Activated CD8-positive, alpha-beta memory T cell treated with anti-CD3 and anti-CD28 coated beads for 48 hours (primary cell): ENCODE measurements around the gene TMEM18.
"Not testable (repeated sequence)": the region's sequence is repeated elsewhere in the genome, so short reads cannot be mapped to it uniquely, and the experiment has no call there.

Experiments
- DNase-seq, 3 experiments: peaks; one replicate each; pipeline ENCODE4 v3.0.0-alpha.2; 2020; ENCODE audit warnings: low read depth in 2 of 3, low spot score in 2 of 3

The TMEM18 gene

DNA sequence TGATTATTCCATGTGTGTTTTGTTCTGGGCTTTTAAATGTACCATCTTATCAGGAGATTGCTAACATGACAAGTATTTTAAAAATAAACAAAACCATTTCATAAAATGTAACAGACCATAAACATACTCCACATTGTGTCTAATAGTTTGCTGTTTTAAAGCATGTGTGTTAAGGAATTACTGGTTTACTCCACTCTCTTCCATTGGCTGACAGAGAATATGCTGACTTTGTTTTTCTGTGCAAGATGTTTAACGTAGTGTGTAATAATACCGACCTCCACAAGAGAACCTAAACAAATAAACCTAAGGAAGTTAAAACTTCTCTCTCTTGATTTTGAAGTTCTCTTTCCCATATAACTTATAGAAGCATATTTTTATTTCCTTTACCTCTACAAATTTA lies 17.0 kb upstream of the TMEM18 start:
- no peak for DNase-seq

DNA sequence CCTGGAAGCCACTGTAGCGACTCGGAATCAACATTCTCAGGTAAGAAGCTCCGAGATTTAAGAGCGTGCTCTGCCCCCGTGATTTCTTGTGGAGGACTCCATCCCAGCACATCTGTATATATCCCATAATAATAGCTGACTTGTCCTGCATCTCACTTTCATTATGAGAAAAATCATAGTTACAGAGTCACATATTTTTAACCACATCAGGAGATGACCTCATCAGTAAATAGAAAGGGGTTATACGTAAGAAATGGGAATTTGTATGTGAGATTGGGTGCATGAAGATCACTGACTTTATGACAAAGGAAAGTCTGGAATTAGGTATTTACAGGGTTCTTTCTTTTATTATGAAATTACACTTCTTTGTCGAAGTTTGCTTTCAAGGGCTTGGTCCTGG lies 16.4 kb upstream of the TMEM18 start:
- no peak for DNase-seq

- no peak for DNase-seq
Observed at GRCh38 chr2:692767-693166, 15.6 kb upstream of the TMEM18 start.

DNA sequence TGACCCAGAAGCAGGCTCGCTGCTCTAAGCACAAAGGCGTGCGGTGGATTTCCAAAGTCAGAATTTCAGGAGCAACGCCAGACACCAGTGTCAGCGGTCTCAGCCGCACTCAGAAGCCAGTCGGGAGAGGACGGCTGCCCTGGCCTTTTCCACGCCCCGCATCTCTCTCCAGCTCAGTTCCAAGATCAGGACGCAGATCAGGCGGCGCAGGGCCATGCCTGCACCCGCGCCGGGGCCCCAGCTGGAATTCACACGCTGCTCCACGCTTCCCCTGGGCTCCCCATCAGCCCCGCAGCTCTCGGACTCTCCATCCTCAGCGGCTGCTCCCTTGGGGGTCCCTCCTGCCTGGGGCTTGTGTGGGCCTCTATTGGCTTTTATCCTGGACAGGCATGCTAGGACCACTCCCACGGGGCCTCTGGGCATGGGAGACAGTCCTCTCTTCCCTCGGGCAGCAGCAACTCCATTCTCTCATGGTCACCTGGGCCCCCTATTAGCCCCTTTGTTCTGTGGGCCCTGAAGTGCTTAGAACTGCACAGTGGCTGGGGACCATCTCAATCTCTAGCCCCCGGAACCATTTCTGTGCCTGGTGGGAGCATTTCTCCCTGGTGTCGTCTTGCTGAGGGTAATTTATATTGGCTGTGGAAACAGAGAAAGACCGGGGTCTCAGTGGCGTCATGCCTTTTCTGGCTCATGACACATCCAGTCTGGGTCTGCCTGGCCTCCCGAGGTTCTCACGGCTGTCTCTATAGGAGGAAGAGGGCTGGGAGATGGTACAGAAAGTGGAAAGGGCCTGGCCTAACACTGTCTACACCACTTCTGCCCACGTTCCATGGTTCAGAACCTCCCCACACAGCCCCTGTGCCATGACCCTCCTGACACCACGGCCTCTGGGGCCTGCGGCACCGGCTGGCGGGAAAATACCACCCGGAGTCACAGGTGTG lies 14.9 kb upstream of the TMEM18 start:
- DNase-seq, result no peak

DNA sequence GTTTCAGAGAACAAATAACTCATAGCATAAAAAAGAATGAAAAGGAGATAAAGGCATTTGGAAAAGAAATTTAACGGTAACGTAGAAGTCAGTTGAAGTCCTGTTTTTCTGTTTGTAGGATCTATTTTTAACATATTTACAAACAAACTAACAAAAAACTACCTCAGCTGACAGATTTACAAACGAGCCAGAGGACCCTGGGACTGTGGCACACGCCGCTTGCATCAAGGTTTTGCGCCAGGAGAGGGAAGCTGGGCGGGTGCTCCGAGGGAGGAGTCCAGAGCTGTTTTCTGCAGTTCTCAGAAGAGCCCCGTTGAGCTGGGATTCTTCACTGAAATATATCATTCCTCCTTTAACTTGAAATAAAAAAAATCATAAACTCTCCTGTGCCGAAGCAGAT lies 13.6 kb upstream of the TMEM18 start:
- no peak for DNase-seq

- DNase-seq, result no peak
Observed at GRCh38 chr2:689877-690510, 12.8 kb upstream of the TMEM18 start.

DNA sequence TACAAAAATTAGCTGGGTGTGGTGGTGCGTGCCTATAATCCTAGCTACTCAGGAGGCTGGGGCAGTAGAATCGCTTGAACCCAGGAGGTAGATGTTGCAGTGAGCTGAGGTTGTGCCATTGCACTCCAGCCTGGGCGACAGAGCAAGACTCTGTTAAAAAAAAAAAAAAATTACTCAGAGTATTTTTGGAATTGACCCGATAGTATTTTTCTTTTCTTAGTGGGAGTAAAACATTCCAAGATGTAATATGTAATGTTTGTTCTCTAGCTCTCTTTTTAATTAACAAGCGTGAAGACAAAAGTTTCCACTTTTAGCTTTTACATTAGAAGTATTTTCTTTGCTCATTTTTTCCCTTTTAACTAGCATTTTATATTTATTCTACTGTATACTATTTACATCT lies 12.0 kb upstream of the TMEM18 start:
- DNase-seq, result no peak

DNA sequence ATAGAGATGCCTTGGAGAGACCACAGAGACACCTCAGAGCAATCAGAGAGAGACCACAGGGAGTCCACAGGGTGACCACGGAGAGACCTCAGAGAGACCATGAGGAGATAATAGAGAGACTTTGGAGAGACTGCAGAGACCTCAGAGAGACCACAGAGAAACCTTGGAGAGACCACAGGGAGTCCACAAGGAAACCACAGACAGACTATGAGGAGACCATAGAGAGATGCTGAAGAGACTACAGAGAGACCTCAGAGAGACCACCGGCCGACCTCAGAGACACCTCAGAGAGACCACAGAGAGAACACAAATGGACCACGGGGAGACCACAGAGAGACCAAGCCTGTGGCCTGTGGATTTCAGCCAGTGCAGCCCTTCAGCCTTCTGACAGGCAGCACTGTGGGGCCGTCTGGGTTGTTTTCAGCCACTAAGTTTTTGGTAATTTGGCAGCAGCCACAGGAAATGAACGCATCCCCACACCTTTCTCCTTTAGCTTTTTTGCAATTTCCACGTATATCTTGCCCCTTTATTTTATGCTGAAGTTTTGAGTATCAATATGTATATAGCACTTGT lies 11.4 kb upstream of the TMEM18 start:
- DNase-seq, result no peak

GRCh38 chr2:685421-685820 lies 8.2 kb upstream of the TMEM18 start:
- DNase-seq, result no peak

GRCh38 chr2:684913-685312 lies 7.7 kb upstream of the TMEM18 start:
- not testable (repeated sequence) for DNase-seq

DNA sequence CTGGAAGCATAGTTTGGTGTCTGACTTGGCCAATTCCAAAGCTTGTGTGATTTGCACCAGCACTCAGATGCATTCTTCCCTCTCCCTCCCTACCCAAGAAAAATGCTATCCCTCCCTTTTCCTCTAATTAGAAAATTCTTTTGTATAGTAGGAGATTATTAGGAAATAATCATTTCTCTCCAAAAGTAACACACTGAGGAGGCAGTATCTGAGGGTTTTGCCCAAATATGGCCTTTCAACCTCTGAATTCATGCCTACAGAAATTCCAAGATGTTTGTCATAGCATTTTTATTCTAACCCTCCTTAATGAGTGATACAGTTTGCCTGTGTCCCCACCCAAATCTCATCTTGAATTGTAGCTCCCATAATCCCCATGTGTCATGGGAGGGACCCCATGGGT lies 5.0 kb upstream of the TMEM18 start:
- DNase-seq, result no peak

DNA sequence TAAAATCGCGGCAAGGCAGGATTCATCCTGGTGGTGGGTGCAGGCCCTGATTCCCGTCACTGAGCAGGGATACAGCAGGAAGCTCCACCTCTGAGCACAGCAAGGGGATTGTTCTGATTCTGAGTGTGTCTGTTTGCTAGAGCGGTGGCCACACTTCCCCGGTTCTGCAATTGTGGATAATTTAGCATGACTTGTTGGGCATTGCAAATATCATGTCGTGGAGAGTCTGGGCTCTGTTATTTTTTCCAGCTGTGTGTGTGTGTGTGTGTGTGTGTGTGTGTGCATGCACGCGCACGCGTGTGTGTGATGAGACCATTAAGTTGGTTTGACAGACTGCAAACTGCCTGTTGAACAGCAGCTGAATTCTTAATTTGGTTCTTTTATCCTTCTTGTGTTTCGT lies 4.1 kb upstream of the TMEM18 start:
- no peak for DNase-seq

DNA sequence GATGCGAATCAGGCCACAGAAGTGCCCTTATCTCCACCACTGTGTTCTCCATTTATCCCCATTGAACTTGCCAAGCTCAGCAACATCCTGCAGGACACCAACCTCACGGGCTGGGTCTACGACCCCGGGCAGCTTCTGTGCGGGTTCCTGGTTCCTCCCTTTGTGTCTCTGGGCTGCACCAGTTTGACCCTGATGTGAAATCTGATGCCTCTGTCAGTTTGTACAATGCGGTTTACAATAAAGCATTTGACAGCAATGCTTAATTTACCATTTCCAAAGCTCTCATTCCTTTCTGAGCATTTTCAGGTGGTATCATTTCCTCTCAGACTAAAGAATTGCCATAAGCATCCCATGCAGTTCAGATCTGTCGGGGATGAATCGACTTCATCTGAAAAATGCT lies 3.3 kb upstream of the TMEM18 start:
- no peak for DNase-seq

DNA sequence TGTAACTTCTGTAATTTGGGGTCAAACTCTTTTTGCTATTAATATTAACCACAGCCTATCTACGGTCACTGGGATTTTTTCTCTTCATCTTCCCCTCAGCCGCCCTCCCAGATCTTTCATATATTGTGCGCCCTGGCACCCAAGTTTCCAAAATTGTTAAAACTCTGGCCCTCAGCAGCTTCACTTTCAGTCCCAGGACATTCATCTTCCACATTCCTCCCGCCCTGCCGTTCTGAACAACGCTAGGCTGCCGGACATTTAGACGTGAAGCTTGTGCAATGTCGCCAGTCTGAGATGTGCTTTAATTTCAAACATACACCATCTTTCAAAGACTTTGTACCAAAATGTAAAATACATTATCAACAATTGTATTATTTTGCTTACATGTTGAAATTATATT lies 1.8 kb upstream of the TMEM18 start:
- DNase-seq, result no peak

GRCh38 chr2:677959-678550 lies 849 bp upstream of the TMEM18 start:
- DNase-seq, result no peak

DNA sequence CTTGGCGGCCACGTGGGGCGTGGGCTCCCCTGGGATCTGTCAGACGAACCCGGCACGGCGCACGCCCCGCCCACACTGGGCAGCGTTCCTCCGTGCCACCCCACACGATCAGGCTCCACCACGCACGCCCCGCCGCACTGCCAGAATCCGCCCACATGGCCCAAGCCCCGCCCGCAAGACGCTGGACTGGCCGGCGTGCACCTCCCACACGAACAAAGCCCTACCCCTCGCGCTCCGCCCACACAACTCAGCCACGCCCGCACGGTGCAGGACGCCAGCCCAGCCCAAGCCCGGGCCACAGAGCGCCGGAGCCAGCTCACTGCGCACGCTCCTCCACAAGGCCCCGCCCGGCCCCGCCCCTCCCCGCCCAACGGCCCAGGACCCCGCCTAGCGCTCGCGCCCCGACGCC lies 555 bp downstream of the TMEM18 start:
- DNase-seq, result peak in 2 of 3 experiments; percentile 92 to 94

- no peak for DNase-seq
Observed at GRCh38 chr2:675982-676646, 1.1 kb downstream of the TMEM18 start.

- DNase-seq, result no peak
Observed at GRCh38 chr2:675460-675859, 1.7 kb downstream of the TMEM18 start.

DNA sequence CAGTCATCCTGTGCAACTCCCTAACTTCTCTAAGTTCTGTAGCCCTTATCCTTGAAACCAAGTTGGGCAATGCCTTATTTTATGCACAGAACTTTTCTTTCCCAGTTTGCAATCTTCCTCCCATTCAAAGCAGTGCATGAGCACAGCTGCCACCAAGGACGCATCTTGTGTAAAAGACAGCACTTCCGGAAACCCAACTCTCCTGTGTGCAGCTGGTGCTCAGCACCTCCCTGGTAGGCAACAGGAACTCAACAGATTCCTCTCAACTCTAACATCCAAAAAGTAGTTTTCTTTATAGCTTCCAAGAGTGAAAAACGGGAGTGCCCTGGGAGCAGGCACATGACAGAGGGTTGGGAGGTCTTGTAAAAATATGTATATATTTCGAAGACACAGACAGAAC lies 2.2 kb downstream of the TMEM18 start:
- DNase-seq, result no peak

- no peak for DNase-seq
Observed at GRCh38 chr2:674321-674985, 2.8 kb downstream of the TMEM18 start.
